Inflammatory macrophage treated with lipopolysaccharide for 4 hours (primary cell): ENCODE measurements around the gene BICC1.

Experiments used
- DNase-seq: peaks from one replicate; pipeline ENCODE4 v3.0.0-alpha.2; 2020

Gene BICC1

DNA sequence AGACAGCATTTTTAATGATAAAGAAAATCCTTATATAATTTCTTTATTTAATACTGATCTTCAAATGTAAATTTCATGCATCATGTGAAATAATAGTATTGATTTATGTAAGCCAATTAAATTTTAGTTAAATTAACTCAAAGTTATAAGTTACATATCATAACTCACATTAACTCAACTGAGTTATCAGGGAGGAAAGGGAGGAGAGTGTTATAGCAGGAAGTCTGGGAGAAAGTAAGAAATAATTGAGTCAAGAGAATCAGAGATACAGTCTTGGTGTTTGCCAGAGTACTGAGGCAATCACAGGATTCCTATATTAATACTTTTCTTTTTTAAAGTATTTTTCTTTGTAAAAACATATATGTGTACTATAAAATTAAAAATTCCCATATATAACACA is 4.0 kb downstream of the BICC1 start:
- DNase-seq = no peak

DNA sequence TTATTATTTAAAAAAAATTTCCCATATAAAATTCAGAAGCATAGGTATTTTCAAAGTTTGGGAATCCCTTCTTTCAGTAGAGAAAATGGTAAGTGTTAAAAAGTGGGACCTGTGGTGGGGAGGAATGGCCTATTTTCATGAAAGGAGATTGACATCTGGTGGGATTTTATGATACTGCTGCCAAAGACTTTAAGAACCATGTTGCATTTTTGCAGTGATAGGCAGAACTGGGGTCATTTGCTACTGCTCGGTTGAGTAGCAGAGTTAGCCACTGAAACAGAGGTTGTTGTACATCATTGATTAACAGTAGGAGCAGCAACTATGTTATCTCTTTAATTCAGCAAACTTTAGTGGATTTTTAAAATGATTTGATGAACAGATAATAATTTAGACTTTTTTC is 4.4 kb downstream of the BICC1 start:
- DNase-seq = no peak

DNA sequence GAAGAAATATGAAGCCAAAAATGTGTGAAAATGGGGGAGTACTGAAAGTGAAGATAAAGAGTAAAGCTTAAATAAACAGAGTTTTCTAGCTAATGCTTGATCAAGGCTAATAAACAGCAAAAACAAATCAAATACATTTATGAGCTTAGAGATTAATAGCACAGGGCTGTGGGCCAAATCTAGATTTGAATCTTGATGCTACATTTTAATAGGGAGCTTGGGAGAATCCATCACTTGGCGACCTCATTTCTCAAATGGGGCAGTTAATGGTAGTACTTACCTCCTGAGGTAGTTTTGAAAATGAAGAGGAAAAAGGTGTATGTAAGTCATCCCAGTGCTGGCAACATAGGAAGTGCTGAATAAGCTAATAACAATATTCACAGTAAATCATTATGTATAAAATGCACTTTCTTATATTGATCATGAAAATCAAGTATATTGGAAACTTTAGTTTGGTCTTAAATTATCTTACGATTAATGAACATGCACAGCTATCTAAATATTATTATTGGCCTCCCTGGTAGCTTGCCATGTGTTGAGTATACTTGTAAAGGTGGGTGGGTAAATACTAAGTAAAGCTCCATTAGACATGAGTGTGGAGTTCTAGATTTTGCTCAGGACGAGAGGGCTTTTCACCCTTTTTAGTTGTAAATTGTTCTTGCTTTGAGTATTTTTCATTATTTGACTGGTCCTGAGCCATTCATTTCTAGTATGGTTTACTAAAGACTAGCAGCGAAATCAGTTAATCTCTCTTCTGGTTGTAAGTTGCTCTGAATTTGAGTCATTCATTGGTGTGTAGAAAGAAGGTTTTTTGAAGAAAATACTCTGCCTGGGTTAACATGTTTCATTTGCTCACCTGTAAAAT is 5.1 kb downstream of the BICC1 start:
- DNase-seq = no peak

DNA sequence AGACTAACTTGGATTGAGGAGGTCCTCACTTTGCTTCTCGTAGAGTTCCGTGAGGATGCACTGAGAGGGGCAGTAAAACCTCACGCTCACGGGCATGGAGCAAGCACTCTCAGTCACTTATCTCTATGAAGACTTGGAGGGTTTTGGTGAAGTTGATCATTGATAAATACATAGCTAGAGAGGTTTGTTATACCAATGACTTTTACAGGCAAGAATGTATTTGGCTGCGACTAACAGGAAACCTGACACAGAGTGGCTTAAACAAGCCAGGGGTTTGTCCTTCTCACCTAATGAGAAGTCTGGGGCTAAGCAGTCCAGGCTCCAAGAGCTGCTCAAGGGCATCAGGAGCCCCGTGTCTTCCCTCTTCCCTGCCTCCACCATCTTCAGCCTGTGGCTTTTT is 6.1 kb downstream of the BICC1 start:
- DNase-seq = no peak

DNA sequence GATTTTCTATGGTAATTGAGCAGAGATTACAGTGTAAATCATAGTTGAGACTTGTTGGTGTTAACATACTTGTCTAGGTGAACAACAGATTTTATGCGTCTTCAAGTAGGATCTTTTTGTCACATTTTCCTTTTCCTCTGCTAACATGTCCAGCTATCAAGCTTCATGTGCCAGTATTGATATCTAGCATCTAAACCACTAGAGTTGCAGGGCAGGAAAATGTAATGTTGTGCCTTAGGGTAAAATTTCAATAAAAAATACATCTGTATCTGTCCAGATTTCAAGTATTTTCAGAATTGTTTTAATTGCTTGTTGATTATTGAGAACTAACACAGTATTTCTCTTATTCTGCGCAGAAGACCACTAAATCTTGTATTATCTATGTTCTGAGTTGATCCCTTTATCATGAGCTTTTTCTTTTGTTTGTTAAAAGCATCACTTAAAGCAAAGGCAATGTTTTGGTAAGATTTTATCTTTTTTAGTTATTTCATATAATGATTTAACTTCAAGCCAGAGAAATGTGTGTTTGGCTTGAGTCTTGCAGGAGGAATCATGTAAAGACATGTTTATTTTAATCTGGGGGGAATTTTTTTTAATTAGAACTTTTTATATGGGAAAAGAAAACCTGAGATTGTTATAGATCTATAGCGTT is 16.5 kb downstream of the BICC1 start:
- DNase-seq = no peak

DNA sequence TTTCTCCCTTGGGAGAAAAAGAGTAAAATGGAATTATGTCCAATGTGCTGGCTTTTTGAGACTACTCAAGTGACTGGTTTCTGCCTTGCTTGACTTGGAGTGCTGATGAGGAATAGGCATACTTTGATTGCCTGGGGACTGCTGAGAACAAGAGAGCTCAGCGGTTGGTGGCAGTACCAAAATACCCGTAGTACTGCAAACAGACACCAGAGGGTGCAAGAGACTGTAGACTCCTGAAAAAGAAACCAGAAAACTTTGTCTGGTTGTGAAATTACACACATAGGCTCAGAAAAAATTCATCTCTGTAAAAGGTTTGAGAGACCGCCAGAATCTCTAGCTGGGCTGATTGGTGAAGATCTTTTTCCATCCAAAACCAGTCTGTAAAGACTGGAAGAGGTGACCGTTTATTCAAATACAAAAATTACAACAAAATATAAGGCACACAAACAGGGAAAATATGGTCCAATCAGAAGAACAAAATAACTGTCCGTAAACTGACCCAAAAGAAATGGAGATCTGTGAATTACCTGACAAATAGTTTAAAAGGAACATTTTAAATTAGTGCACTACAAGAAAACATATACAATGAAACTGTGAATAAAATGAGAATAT is 18.5 kb downstream of the BICC1 start:
- DNase-seq = peak; percentile 75

DNA sequence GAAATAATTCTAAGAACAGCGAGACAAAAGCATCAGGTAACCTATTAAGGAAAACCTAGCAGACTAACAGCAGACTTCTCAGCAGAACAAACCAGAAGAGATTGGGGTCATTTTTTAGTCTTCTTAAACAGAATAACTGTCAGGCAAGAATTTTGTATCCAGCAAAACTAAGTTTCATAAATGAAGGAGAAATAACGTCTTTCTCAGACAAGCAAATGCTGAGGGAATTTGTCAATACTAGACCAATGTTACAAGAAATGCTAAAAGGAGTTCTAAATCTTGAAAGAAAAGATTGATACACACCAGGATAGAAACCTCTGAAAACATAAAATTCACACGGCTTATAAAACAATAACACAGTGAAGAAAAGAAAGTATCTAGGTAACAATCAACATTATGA is 22.6 kb downstream of the BICC1 start:
- no peak for DNase-seq

DNA sequence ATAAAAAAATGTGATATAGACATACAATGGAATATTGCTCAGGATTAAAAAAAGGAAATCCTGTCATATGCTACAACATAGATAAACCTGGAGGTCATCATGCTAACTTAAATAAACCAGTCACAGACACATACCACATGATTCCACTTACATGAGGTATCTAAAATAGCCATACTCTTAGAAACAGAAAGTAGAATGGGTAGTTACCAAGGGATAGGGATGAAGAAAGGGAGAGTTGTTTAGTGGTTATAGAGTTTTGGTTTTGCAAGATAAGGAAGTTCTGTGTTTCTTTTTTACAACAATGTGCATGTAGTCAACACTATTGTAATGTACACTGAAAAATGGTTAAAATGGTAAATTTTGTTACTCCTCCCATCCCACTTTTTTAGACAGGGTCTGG is 30.5 kb downstream of the BICC1 start:
- DNase-seq = peak; percentile 80

DNA sequence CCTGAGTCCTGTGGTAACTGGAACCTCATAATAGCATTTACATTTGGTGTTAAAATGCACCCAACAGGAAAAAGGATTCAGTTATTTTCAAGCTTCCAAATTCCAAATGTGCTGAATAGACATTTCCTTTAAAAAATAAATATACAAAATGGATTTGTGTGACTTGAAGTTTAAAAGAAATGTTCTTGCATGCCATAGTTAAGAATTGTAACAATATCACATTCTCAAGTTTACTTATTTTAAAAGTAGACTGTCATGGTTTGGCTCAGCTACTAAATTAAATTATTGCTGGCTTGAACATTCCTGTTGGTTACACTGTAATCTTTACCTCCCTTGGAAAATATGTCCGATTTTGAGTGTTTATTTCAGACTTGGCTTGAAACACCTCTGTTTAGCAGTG is 31.5 kb downstream of the BICC1 start:
- DNase-seq = no peak

DNA sequence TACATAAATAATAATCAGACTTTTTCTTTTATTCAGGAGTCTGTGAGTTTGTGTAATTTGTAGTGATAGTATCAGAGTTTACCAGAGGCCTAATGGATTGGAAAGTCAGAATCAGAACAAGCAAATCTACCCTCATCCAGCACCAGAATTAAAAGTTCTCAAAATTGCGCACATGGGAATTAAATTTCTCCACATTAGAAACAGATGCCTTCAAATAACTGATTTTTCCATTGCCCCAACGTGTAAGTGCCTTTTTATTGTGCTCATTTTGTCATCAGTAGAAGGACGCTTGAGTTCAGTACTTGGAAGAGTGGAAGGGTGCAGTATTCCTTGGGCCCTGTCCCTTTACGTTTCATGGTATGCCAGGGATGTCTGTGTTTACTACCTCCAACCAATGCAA is 32.8 kb downstream of the BICC1 start:
- DNase-seq = no peak

DNA sequence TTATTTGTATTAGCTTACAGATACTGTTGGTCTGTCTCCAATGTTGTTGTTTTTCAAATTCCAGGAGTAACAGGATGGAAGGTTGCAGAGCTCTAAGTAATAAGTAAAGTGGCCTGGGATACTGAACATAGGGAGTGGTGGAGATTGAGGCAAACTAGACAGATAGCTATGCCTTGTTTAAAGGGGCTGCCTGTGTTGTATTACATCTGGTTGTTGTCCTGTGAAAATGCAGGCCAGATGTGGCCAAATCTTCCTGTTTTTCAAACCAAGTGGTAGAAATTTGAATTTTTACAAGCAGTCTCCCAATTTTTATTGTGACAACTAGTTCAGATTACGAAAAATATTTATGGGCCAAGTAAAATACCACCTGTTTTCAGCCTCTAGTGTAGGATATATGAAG is 33.5 kb downstream of the BICC1 start:
- DNase-seq = no peak

DNA sequence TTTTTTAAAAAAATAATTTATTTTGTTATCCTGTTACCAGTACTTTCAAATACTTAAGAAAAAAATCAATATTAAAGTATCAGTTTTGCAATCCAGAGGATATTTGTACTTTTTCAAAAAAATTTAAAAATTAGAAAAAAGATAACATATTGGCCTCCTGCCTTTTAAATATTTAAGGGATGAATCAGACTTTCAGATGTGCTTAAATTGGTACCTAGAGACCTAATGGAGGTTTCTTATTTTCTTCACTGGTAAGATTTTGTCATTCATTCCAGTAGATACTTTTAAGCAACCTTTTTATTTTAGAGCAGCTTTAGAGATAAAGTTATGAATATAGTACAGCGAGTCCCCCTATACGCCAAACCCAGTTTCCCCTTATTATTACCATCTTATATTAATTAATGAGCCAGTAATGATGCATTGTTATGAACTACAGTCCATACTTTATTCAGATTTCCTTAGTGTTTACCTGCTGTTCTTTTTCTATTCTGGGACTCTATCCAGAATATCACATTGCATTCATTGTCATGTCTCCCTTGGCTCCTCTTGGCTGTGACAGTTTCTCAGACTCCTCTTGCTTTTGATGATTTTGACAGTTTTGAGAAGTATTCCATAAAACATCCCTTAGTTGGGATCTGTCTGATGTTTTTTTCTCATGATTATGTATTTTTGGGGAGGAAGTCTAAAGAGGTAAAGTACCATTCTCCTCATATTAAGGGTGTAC is 34.2 kb downstream of the BICC1 start:
- DNase-seq = no peak

DNA sequence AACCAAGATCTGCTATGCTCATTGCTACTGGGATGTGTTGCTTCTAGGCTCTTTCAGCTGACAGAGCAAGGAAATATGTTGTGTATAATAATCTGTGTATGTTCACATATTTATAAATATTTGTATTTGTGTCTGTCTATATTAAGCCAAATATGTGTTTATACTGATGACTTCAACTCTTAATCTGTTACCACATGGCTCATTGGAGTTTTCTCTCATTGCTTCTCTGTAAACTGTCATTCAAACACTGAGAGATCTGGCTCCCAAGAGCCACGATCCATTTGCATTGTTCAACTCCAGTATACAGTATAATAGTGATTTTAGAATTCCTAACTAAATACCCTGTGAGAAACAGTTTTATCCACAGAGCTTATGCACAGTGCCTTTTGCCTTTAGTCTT is 35.3 kb downstream of the BICC1 start:
- no peak for DNase-seq

DNA sequence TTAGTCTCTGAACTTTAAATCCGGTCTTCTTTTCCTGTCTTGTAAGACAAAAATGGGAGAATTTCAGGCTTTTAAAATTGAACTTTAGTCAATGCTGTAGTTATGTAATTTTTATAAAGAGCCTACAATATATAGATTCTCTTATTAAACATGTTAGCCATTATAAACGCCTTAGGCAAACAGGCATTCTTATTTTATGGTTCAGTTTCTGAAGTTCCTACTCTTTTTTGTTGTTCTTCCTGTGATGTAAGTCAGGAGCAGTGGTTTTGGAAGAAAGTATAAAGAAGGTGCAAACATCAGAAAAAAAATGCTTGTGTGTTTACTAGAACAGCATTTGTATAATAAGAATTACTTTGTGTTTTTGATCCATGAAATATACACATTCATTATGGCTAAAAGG is 41.6 kb downstream of the BICC1 start:
- no peak for DNase-seq

DNA sequence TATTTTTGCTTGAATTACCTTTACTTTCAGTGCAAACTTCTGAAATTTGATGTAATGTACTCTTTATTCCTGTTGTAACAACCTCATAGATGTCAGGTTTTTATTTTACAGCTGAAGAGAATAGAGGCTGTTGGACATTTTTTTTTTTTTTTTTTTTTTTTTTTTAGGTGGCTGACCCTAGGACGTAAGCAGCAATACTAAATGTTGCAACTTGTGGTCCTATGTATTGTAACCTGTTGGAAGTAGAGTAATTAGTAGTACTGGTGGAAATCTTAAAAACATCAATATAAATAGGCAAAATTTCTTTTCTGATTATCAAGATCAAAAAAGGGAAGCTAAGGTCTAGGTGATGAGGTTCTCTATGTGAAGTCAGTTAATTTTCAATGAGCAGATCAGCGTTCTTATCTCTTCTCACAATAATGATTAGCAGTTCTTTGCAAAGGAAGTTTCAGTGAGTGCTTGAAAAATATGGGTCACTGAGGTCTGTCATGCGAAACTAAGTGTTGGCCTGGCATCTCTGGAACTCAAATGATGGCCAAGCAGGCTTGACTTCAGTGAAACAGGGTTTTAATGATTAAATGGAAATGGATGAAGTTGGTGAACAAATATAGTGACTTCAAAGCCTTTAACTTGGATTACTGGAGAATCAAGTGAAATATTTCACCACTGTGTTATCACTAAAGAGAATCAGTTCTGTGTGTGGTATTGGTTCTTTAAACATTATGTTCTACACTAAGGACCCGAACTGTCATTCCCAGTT is 42.7 kb downstream of the BICC1 start:
- no peak for DNase-seq

DNA sequence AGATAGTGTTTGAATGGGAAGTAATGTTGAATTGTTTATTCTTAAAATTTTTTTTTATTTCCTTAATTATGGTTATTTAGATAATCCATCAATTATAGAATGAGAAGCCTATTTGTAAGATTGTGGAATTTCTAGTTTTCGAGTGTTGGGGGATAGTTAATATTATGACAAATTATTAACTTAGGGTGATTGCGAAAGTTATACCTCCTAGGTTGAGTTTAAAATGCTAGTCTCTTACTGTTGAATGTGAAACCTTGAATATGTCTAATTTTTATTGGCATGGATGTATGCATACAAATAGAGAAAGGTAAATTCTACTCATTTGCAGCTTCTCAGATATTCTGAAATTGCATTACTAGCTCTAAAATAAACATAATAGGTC is 43.2 kb downstream of the BICC1 start:
- DNase-seq = no peak

DNA sequence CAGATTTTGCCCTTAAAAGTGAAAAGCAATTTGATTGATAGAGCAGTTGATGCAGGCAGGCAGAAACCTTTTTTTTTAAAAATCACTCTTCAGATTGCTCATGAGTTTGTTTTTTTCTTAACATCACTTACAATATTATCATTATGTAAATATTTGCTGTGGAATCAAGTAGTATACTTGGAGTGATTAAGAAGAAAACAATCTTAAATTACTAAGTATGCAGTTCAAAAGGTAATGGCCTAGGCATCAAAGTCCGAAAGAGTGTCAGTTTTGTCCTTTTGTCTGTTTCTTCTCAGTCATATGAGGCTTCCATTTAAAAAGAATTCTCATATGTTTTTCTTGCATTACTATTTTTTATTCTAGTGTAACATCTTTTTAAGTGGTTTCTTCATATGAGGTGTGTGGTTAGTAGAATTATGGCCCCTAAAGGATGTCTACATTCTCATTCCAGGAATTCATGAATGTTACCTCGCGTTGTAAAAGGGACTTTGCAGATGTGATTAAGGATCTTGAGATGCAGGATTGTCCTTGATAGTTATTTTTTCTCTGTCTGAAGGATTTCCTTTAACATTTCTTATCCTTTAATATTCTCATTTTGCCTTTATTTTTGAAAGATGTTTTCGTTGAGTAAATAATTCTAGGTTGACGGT is 44.0 kb downstream of the BICC1 start:
- no peak for DNase-seq

DNA sequence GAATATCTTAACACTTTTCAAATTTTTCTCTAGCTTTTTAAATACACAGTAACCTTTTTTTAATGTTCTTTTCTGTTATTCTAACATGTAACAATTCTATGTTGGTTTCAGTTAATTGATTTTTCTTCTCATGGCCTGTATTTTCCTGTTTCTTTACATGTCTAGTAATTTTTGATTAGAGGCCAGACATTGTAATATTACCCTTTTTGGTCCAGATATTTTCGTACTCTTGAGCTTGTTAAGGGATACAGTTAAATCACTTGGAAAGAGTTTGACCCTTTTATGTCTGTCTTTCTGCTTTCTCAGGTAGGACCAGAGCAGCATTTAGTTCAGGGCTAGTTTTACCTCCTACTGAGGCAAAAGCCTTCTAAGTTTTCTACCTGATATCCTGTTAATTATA is 45.0 kb downstream of the BICC1 start:
- DNase-seq = no peak

DNA sequence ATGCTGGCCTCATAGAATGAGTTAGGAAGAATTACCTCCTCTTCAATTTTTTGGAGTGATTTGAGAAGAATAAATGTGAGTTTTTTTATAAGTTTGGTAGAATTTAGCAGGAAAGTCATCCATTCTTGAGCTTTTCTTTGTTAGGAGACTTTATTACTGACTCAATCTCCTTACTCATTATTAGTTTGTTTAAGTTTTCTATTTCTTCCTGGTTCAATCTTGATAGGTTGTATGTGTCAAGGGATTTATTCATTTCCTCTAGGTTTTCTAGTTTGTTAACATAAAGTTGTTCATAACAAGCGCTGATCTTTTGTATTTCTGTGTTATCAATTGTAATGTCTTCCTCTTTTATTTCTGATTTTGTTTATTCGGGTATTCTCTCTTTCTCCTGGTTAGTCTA is 47.4 kb downstream of the BICC1 start:
- no peak for DNase-seq

DNA sequence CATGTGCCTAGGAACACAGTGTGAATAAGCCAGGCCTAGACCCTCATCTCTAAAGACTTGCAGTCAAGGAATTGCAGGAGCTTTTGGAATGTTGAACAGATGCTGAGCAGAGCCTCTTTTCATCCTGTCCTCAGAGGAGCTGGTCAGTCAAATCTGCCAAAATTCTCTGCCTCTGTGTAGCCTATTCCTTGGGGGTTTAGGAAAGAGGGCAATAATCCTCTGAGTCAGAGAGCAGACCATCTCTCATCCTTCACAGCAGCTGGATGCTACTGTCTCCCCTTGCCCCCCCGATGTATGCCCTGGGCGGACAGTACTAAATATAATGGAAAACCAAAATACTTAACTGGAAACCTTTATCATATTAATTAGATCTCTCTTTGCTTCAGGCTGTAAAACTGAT is 52.6 kb downstream of the BICC1 start:
- no peak for DNase-seq

DNA sequence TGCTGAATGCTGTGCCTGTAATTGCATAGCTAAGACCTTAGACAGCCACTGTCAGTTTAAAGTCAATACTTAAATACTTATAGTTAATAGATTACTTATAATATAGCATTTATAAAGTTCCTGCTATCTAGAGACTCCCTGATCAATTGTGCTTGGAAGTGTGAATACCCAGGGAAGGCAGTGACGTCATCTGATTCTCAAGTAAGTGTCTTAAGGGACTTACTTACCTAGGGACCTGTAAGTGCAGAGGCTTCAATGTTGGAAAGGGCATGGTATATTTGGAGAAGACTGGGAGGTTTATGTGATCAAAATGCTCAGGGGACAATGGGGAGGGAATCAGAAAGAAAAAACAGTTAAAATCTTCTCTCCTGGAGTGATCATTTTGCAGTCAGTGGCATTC is 55.0 kb downstream of the BICC1 start:
- DNase-seq = no peak

DNA sequence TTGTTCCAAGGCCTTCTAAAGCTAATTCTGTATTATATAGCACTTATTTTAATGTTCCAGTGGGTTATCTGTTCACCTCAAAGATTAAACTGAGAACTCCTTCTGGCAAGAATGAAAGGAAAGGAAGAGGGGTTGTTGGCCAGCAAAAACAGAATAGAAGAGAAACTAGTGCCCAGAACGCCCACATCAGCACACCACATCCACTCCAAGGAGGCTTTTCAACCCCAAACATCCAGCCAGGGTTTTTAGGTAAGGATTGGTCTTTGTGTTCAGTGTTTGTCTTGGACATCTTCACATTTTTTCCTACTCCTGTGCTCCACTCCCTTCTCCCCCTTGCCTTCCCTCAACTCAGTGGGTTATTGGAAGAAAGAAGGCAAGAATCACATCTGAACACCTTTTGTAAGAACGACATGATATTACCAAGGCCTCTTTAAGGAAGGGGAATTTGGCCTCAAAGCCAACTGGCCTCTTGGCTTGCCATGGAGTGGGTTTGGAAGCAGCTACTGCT is 55.8 kb downstream of the BICC1 start:
- DNase-seq = no peak
